Measurements from ENCODE around the gene ROBO1.

DNA sequence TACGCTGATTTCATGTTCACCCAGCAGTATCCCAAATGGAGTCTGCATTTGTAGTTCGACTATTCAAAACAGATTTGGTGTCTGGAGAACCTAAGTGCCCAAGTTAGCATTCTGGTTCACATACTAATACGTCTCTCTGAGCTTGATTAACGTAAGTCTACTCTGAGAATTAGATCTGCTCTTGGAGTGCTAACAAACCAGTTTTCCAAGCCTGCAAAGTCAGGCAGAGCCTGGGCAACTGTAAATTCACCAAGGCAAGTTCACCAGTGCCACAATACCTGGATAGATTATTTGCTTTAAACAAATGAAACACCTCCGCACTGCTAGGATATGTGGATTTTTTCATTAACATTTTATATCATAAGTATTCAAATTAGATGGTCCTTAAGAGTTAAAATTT lies 912.6 kb downstream of the ROBO1 start:
- TF ChIP-seq CTCF (IDR thresholded peaks at IDR 0.05; ENCODE audit: insufficient read depth, low read length, poor library complexity, severe bottlenecking) (no peak), EZH2phosphoT487 (conservative IDR thresholded peaks at IDR 0.05; ENCODE audit: low read length) (no peak)
